Calu3 (cell line): ENCODE data around the gene KRT31. TPM values are rescaled to one million over a fixed set of nuclear protein-coding genes. Genes with fewer than 3 reads are reported as not detected.
"Not testable (repeated sequence)": the region's sequence is repeated elsewhere in the genome, so short reads cannot be mapped to it uniquely, and the experiment has no call there.

ENCODE experiments used
- BruUV-seq: library from RNA; stranded (reverse); fragments of 400-500 nt; replicated peaks from 2 replicates; lab custom pipeline; 2021; lab: Mats Ljungman, UMichigan
- CTCF ChIA-PET: fragments of 300-600 bp; sonication (Branson Sonifier 250); formaldehyde crosslinking; loops from one replicate; lab custom pipeline; 2022; ENCODE audit warnings: antibody characterized with exemption; lab: Charles Lee
- DNase-seq: peaks from one replicate; pipeline ENCODE4 v3.0.0; 2022
- H3K27ac Mint-ChIP-seq: one replicate; pipeline ENCODE4 v1.8.0; 2022; ENCODE audit warnings: mixed read lengths; ENCODE audit not compliant: unreplicated experiment
- H3K27me3 Mint-ChIP-seq: one replicate; pipeline ENCODE4 v1.8.0; 2022; ENCODE audit warnings: mixed read lengths; ENCODE audit not compliant: unreplicated experiment
- H3K36me3 Mint-ChIP-seq: one replicate; pipeline ENCODE4 v1.8.0; 2022; ENCODE audit warnings: mild to moderate bottlenecking, moderate library complexity, mixed read lengths; ENCODE audit not compliant: insufficient read depth, unreplicated experiment
- H3K4me1 Mint-ChIP-seq: one replicate; pipeline ENCODE4 v1.8.0; 2022; ENCODE audit warnings: mild to moderate bottlenecking, low read depth, mixed read lengths; ENCODE audit not compliant: unreplicated experiment
- H3K4me3 Mint-ChIP-seq: one replicate; pipeline ENCODE4 v1.8.0; 2022; ENCODE audit warnings: mild to moderate bottlenecking, low read depth, moderate library complexity, mixed read lengths; ENCODE audit not compliant: unreplicated experiment
- H3K9me3 Mint-ChIP-seq: one replicate; pipeline ENCODE4 v1.8.0; 2022; ENCODE audit warnings: low read depth, mixed read lengths; ENCODE audit not compliant: unreplicated experiment
- CTCF ChIP-seq: fragments of 200-600 bp; IDR thresholded peaks from one replicate; pipeline ENCODE4 v1.8.0; 2022; ENCODE audit warnings: antibody characterized with exemption; ENCODE audit not compliant: unreplicated experiment
- intact Hi-C: fragments of 100-400 bp; cut with micrococcal nuclease; formaldehyde crosslinking; loops from one replicate; pipeline ENCODE4 v1.10.0; 2022; ENCODE audit not compliant: unreplicated experiment
- total RNA-seq: library from RNA; stranded (reverse); gene quantifications from 2 replicates; pipeline ENCODE4 v1.2.3, GENCODE V29; 2022

The KRT31 gene
- total RNA-seq, 1 experiment from 2014 or later = not detected

GRCh38 chr17:41429667-41430066 lies 32.3 kb upstream of the KRT31 start:
- peaks cover 8% of the 10 kb centered on the region for H3K4me1 Mint-ChIP-seq
- no peaks in the 10 kb centered on the region for H3K27me3 Mint-ChIP-seq
- no peak for TF ChIP-seq CTCF
- no TSS peak for BruUV-seq
- no peak overlapping the region for H3K27ac Mint-ChIP-seq
- no peak overlapping the region for H3K4me3 Mint-ChIP-seq
- no peak for DNase-seq
- CTCF ChIA-PET = interaction anchor here (1.1 kb wide), 1 partner anchor 119 kb away, joined by 3 read pairs; no protein-coding TSS in a partner anchor
- no peaks in the 10 kb centered on the region for H3K36me3 Mint-ChIP-seq
- no peaks in the 10 kb centered on the region for H3K9me3 Mint-ChIP-seq
- intact Hi-C loops = no loop called here

- no peak for DNase-seq
- H3K27ac Mint-ChIP-seq = no peak overlapping the region
- intact Hi-C loops = no loop called here
- no peak for TF ChIP-seq CTCF
- CTCF ChIA-PET = interaction anchor here (0.9 kb wide), 1 partner anchor 25 kb away, joined by 3 read pairs; no protein-coding TSS in a partner anchor
- H3K9me3 Mint-ChIP-seq = no peaks in the 10 kb centered on the region
- peaks cover 8% of the 10 kb centered on the region for H3K4me1 Mint-ChIP-seq
- no peak overlapping the region for H3K4me3 Mint-ChIP-seq
- H3K36me3 Mint-ChIP-seq = no peaks in the 10 kb centered on the region
- H3K27me3 Mint-ChIP-seq = no peaks in the 10 kb centered on the region
- BruUV-seq = no TSS peak
Observed at GRCh38 chr17:41428591-41429291, 31.3 kb upstream of the KRT31 start.

GRCh38 chr17:41424111-41424635 lies 26.8 kb upstream of the KRT31 start, which contains the start of gene KRT37:
Gene KRT37, minus strand, starts transcription at chr17:41424585. Its CDS starts 62 bp downstream, at chr17:41424523.
- BruUV-seq = no TSS peak
- no peak for TF ChIP-seq CTCF
- CTCF ChIA-PET = interaction anchor here (0.6 kb wide), 1 partner anchor 850 kb away, joined by 4 read pairs; no protein-coding TSS in a partner anchor
- Mint-ChIP-seq H3K9me3 (no peaks in the 10 kb centered on the region), H3K4me1 (peaks cover 27% of the 10 kb centered on the region), H3K27me3 (no peaks in the 10 kb centered on the region), H3K36me3 (no peaks in the 10 kb centered on the region), H3K4me3 (no peak within 1 kb of the TSS), H3K27ac (no peak within 1 kb of the TSS)
- intact Hi-C loops = no loop called here
- no peak for DNase-seq

- H3K27ac Mint-ChIP-seq, H3K4me3 Mint-ChIP-seq, H3K27me3 Mint-ChIP-seq, H3K36me3 Mint-ChIP-seq, BruUV-seq, intact Hi-C loops, H3K9me3 Mint-ChIP-seq, DNase-seq: not testable (repeated sequence)
- H3K4me1 Mint-ChIP-seq = peaks cover 31% of the 10 kb centered on the region
- CTCF ChIA-PET = interaction anchor here (0.6 kb wide), 1 partner anchor 72 kb away, joined by 6 read pairs; the partner anchor contains the start of gene KRT33A
Observed at GRCh38 chr17:41422586-41422985, 25.2 kb upstream of the KRT31 start.
